Measurements from ENCODE around the gene CCS.

GRCh38 chr11:66603072-66603471 is 10.1 kb downstream of the CCS start:
- TF ChIP-seq ETV6 (IDR thresholded peaks at IDR 0.05; ENCODE audit: borderline replicate concordance in 1 of 2, low read depth in 2 of 2, low read length in 1 of 2) (no peak), ETV6 (CRISPR knock-in tag; IDR thresholded peaks at IDR 0.05; ENCODE audit: borderline replicate concordance) (no peak), CCAR2 (IDR thresholded peaks at IDR 0.05; ENCODE audit: low read depth, low read length) (no peak), KLF16 (IDR thresholded peaks at IDR 0.05) (no peak), EZH2 (IDR thresholded peaks at IDR 0.05; ENCODE audit: borderline replicate concordance, low read depth, low read length) (no peak)
